Measurements from ENCODE around the gene CCDC149. TPM values are rescaled to one million over a fixed set of nuclear protein-coding genes. Genes with fewer than 3 reads are reported as not detected.

The CCDC149 gene
- total RNA-seq, 1 experiment from 2014 or later: 0.11 TPM

- H3K9me2 ChIP-seq (replicated peaks; ENCODE audit: insufficient read depth, low read length): no peaks in the 10 kb centered on the region
- no peaks in the 10 kb centered on the region for H4K20me1 ChIP-seq (ENCODE audit: insufficient read depth, low read depth, low read length)
- H3K79me2 ChIP-seq (ENCODE audit: low read length): no peaks in the 10 kb centered on the region
- no peak overlapping the region for H3K4me3 ChIP-seq (ENCODE audit: low read length)
- H3K4me1 ChIP-seq (ENCODE audit: low read length): peaks cover 99% of the 10 kb centered on the region
- no peak overlapping the region for H3K4me2 ChIP-seq (ENCODE audit: low read depth, low read length, poor library complexity, severe bottlenecking)
- no peak for DNase-seq
- H3K36me3 ChIP-seq (ENCODE audit: insufficient read depth, low read length): no peaks in the 10 kb centered on the region
- H3K9me3 ChIP-seq (ENCODE audit: low read length): no peaks in the 10 kb centered on the region
- H2AFZ ChIP-seq (ENCODE audit: low read length): no peak overlapping the region
- no peak overlapping the region for H3K9ac ChIP-seq (ENCODE audit: low read length)
- H3K27me3 ChIP-seq (ENCODE audit: low read length): no peaks in the 10 kb centered on the region
- no peak overlapping the region for H3K27ac ChIP-seq (ENCODE audit: low read length)
These were observed 27.5 kb downstream of the CCDC149 start for GRCh38 chr4:24885342-24885741.

GRCh38 chr4:24884902-24885301 lies 27.9 kb downstream of the CCDC149 start:
- no peaks in the 10 kb centered on the region for H3K79me2 ChIP-seq (ENCODE audit: low read length)
- no peak overlapping the region for H3K4me3 ChIP-seq (ENCODE audit: low read length)
- no peak overlapping the region for H2AFZ ChIP-seq (ENCODE audit: low read length)
- no peak for DNase-seq
- no peaks in the 10 kb centered on the region for H4K20me1 ChIP-seq (ENCODE audit: insufficient read depth, low read depth, low read length)
- H3K27me3 ChIP-seq (ENCODE audit: low read length): no peaks in the 10 kb centered on the region
- no peak overlapping the region for H3K4me2 ChIP-seq (ENCODE audit: low read depth, low read length, poor library complexity, severe bottlenecking)
- no peaks in the 10 kb centered on the region for H3K36me3 ChIP-seq (ENCODE audit: insufficient read depth, low read length)
- no peaks in the 10 kb centered on the region for H3K9me3 ChIP-seq (ENCODE audit: low read length)
- H3K9me2 ChIP-seq (replicated peaks; ENCODE audit: insufficient read depth, low read length): no peaks in the 10 kb centered on the region
- no peak overlapping the region for H3K27ac ChIP-seq (ENCODE audit: low read length)
- peaks cover 99% of the 10 kb centered on the region for H3K4me1 ChIP-seq (ENCODE audit: low read length)
- no peak overlapping the region for H3K9ac ChIP-seq (ENCODE audit: low read length)

- H3K27ac ChIP-seq (ENCODE audit: low read length): peak overlapping the region; percentile 59
- H3K36me3 ChIP-seq (ENCODE audit: insufficient read depth, low read length): no peaks in the 10 kb centered on the region
- DNase-seq: peak; percentile 82
- no peaks in the 10 kb centered on the region for H3K9me3 ChIP-seq (ENCODE audit: low read length)
- no peaks in the 10 kb centered on the region for H3K79me2 ChIP-seq (ENCODE audit: low read length)
- peak overlapping the region; percentile 26 for H3K4me3 ChIP-seq (ENCODE audit: low read length)
- H3K4me2 ChIP-seq (ENCODE audit: low read depth, low read length, poor library complexity, severe bottlenecking): peak overlapping the region; percentile 57
- H3K9me2 ChIP-seq (replicated peaks; ENCODE audit: insufficient read depth, low read length): no peaks in the 10 kb centered on the region
- H3K9ac ChIP-seq (ENCODE audit: low read length): no peak overlapping the region
- peaks cover 93% of the 10 kb centered on the region for H3K4me1 ChIP-seq (ENCODE audit: low read length)
- H2AFZ ChIP-seq (ENCODE audit: low read length): no peak overlapping the region
- H3K27me3 ChIP-seq (ENCODE audit: low read length): no peaks in the 10 kb centered on the region
- no peaks in the 10 kb centered on the region for H4K20me1 ChIP-seq (ENCODE audit: insufficient read depth, low read depth, low read length)
These were observed 31.2 kb downstream of the CCDC149 start for GRCh38 chr4:24881508-24882196.

GRCh38 chr4:24880186-24880585 lies 32.7 kb downstream of the CCDC149 start:
- H3K4me2 ChIP-seq (ENCODE audit: low read depth, low read length, poor library complexity, severe bottlenecking): no peak overlapping the region
- H3K4me1 ChIP-seq (ENCODE audit: low read length): peaks cover 78% of the 10 kb centered on the region
- H3K9me2 ChIP-seq (replicated peaks; ENCODE audit: insufficient read depth, low read length): no peaks in the 10 kb centered on the region
- no peak overlapping the region for H3K9ac ChIP-seq (ENCODE audit: low read length)
- no peak for DNase-seq
- H3K27ac ChIP-seq (ENCODE audit: low read length): no peak overlapping the region
- no peaks in the 10 kb centered on the region for H3K79me2 ChIP-seq (ENCODE audit: low read length)
- H3K9me3 ChIP-seq (ENCODE audit: low read length): no peaks in the 10 kb centered on the region
- H4K20me1 ChIP-seq (ENCODE audit: insufficient read depth, low read depth, low read length): no peaks in the 10 kb centered on the region
- no peaks in the 10 kb centered on the region for H3K27me3 ChIP-seq (ENCODE audit: low read length)
- no peaks in the 10 kb centered on the region for H3K36me3 ChIP-seq (ENCODE audit: insufficient read depth, low read length)
- no peak overlapping the region for H2AFZ ChIP-seq (ENCODE audit: low read length)
- H3K4me3 ChIP-seq (ENCODE audit: low read length): no peak overlapping the region

- Histone ChIP-seq H2AFZ (ENCODE audit: low read length) (no peak overlapping the region), H3K9me2 (replicated peaks; ENCODE audit: insufficient read depth, low read length) (no peaks in the 10 kb centered on the region), H3K27ac (ENCODE audit: low read length) (no peak overlapping the region), H3K4me3 (ENCODE audit: low read length) (no peak overlapping the region), H3K27me3 (ENCODE audit: low read length) (no peaks in the 10 kb centered on the region), H3K9ac (ENCODE audit: low read length) (no peak overlapping the region), H4K20me1 (ENCODE audit: insufficient read depth, low read depth, low read length) (no peaks in the 10 kb centered on the region), H3K79me2 (ENCODE audit: low read length) (no peaks in the 10 kb centered on the region), H3K9me3 (ENCODE audit: low read length) (no peaks in the 10 kb centered on the region), H3K4me2 (ENCODE audit: low read depth, low read length, poor library complexity, severe bottlenecking) (no peak overlapping the region), H3K36me3 (ENCODE audit: insufficient read depth, low read length) (no peaks in the 10 kb centered on the region), H3K4me1 (ENCODE audit: low read length) (peaks cover 64% of the 10 kb centered on the region)
- DNase-seq: no peak
These were observed 34.2 kb downstream of the CCDC149 start for GRCh38 chr4:24878636-24879016.

- H4K20me1 ChIP-seq (ENCODE audit: insufficient read depth, low read depth, low read length): no peaks in the 10 kb centered on the region
- H3K27me3 ChIP-seq (ENCODE audit: low read length): no peaks in the 10 kb centered on the region
- peaks cover 62% of the 10 kb centered on the region for H3K4me1 ChIP-seq (ENCODE audit: low read length)
- H3K9ac ChIP-seq (ENCODE audit: low read length): no peak overlapping the region
- H3K4me3 ChIP-seq (ENCODE audit: low read length): no peak overlapping the region
- H2AFZ ChIP-seq (ENCODE audit: low read length): no peak overlapping the region; the same call in 1 of the 2 replicates
- no peak for DNase-seq
- H3K27ac ChIP-seq (ENCODE audit: low read length): no peak overlapping the region
- no peaks in the 10 kb centered on the region for H3K79me2 ChIP-seq (ENCODE audit: low read length)
- peak overlapping the region; percentile 36 for H3K4me2 ChIP-seq (ENCODE audit: low read depth, low read length, poor library complexity, severe bottlenecking)
- no peaks in the 10 kb centered on the region for H3K36me3 ChIP-seq (ENCODE audit: insufficient read depth, low read length)
- H3K9me2 ChIP-seq (replicated peaks; ENCODE audit: insufficient read depth, low read length): no peaks in the 10 kb centered on the region
- H3K9me3 ChIP-seq (ENCODE audit: low read length): no peaks in the 10 kb centered on the region
These were observed 34.8 kb downstream of the CCDC149 start for GRCh38 chr4:24877868-24878635.

GRCh38 chr4:24876431-24876830 lies 36.4 kb downstream of the CCDC149 start:
- no peak overlapping the region for H2AFZ ChIP-seq (ENCODE audit: low read length)
- H3K27me3 ChIP-seq (ENCODE audit: low read length): no peaks in the 10 kb centered on the region
- no peaks in the 10 kb centered on the region for H3K9me2 ChIP-seq (replicated peaks; ENCODE audit: insufficient read depth, low read length)
- no peak overlapping the region for H3K27ac ChIP-seq (ENCODE audit: low read length)
- DNase-seq: no peak
- no peak overlapping the region for H3K4me2 ChIP-seq (ENCODE audit: low read depth, low read length, poor library complexity, severe bottlenecking)
- no peak overlapping the region for H3K4me3 ChIP-seq (ENCODE audit: low read length)
- no peak overlapping the region for H3K9ac ChIP-seq (ENCODE audit: low read length)
- H3K36me3 ChIP-seq (ENCODE audit: insufficient read depth, low read length): no peaks in the 10 kb centered on the region
- H3K9me3 ChIP-seq (ENCODE audit: low read length): no peaks in the 10 kb centered on the region
- H4K20me1 ChIP-seq (ENCODE audit: insufficient read depth, low read depth, low read length): no peaks in the 10 kb centered on the region
- no peaks in the 10 kb centered on the region for H3K79me2 ChIP-seq (ENCODE audit: low read length)
- H3K4me1 ChIP-seq (ENCODE audit: low read length): peaks cover 46% of the 10 kb centered on the region

- DNase-seq: no peak
- H3K9ac ChIP-seq (ENCODE audit: low read length): no peak overlapping the region
- no peaks in the 10 kb centered on the region for H3K36me3 ChIP-seq (ENCODE audit: insufficient read depth, low read length)
- no peak overlapping the region for H3K27ac ChIP-seq (ENCODE audit: low read length)
- H3K9me3 ChIP-seq (ENCODE audit: low read length): no peaks in the 10 kb centered on the region
- peaks cover 30% of the 10 kb centered on the region for H3K4me1 ChIP-seq (ENCODE audit: low read length)
- H3K9me2 ChIP-seq (replicated peaks; ENCODE audit: insufficient read depth, low read length): no peaks in the 10 kb centered on the region
- no peaks in the 10 kb centered on the region for H3K27me3 ChIP-seq (ENCODE audit: low read length)
- no peak overlapping the region for H3K4me3 ChIP-seq (ENCODE audit: low read length)
- H4K20me1 ChIP-seq (ENCODE audit: insufficient read depth, low read depth, low read length): no peaks in the 10 kb centered on the region
- H2AFZ ChIP-seq (ENCODE audit: low read length): no peak overlapping the region
- no peaks in the 10 kb centered on the region for H3K79me2 ChIP-seq (ENCODE audit: low read length)
- H3K4me2 ChIP-seq (ENCODE audit: low read depth, low read length, poor library complexity, severe bottlenecking): no peak overlapping the region
These were observed 40.1 kb downstream of the CCDC149 start for GRCh38 chr4:24872720-24873119.

Measured in Karpas-422 (cell line).